GM21528 (cell line): Measurements from ENCODE around the gene NAIF1.

Experiments
- ATAC-seq: cut with Tn5 transposase; IDR thresholded peaks from one replicate; pipeline ENCODE4 v1.9.1; 2021; ENCODE audit warnings: mild to moderate bottlenecking, moderate library complexity; ENCODE audit not compliant: unreplicated experiment, low FRiP score

Gene NAIF1

GRCh38 chr9:128102861-128103588 lies 35.9 kb upstream of the NAIF1 start:
- no peak for ATAC-seq

- no peak for ATAC-seq
Measured at GRCh38 chr9:128102196-128102595, 35.1 kb upstream of the NAIF1 start.

GRCh38 chr9:128101690-128102089 lies 34.6 kb upstream of the NAIF1 start:
- ATAC-seq, result no peak

GRCh38 chr9:128101231-128101661 lies 34.1 kb upstream of the NAIF1 start:
- ATAC-seq, result no peak

- ATAC-seq, result no peak
Measured at GRCh38 chr9:128100581-128100980, 33.5 kb upstream of the NAIF1 start.

GRCh38 chr9:128099932-128100491 lies 32.9 kb upstream of the NAIF1 start:
- ATAC-seq, result no peak

- no peak for ATAC-seq
Measured at GRCh38 chr9:128099231-128099931, 32.3 kb upstream of the NAIF1 start.

GRCh38 chr9:128098297-128099230 lies 31.4 kb upstream of the NAIF1 start:
- no peak for ATAC-seq

GRCh38 chr9:128097543-128098296 lies 30.6 kb upstream of the NAIF1 start:
- no peak for ATAC-seq

- ATAC-seq, result no peak
Measured at GRCh38 chr9:128096616-128097536, 29.8 kb upstream of the NAIF1 start.

GRCh38 chr9:128094950-128095544 lies 27.9 kb upstream of the NAIF1 start:
- ATAC-seq, result no peak

GRCh38 chr9:128094166-128094949 lies 27.2 kb upstream of the NAIF1 start:
- ATAC-seq, result peak; percentile 83

GRCh38 chr9:128093011-128093410 lies 25.9 kb upstream of the NAIF1 start:
- no peak for ATAC-seq

- ATAC-seq, result no peak
Measured at GRCh38 chr9:128092199-128092977, 25.3 kb upstream of the NAIF1 start.

- no peak for ATAC-seq
Measured at GRCh38 chr9:128091571-128091970, 24.5 kb upstream of the NAIF1 start.

GRCh38 chr9:128091144-128091543 lies 24.0 kb upstream of the NAIF1 start:
- no peak for ATAC-seq

- no peak for ATAC-seq
Measured at GRCh38 chr9:128089299-128089698, 22.2 kb upstream of the NAIF1 start.
